ENCODE data around the gene LACTB. TPM values are rescaled to one million over a fixed set of nuclear protein-coding genes. Genes with fewer than 3 reads are reported as not detected.

The LACTB gene
- total RNA-seq, 1 donor from 2014 or later: 11.2 TPM

DNA sequence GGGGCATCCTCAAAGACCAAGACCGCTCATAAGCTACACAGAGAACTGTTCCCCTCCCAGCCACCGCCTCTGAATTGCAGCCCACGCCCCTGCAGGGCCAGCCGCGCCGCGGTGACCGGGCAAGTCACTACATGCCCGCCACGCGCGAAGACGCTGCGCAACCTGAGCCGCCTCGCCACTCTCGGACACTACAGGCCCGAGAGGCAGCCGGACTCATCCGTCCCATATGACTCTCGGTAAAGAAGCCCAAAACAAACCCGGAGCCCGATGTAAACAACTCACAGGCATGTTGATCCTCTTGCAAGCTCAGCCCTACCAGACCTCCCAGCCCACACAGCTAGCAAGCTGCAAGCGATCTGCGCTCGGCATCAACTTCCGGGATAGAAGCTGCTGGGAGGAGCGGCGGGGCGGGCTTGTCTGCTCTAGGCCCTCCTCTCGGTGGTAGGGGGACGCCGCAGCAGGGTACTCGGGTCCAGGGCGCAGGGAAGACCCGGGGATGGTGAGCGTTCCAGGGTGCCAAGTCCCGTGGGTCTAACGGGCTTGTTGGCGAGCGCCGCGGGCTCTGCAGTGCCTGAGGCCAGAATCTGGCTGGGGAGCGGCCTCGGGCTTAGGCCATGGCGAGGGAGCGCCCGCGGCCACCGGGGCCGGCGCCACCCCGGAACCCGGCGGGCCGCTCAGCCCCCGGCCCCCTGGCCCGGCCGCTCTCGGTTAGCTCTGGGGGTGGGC, 35.6 kb downstream of the LACTB start, which contains the start of gene RPS27L:
RPS27L (minus strand) TSS at position 360 of the 726 bp plus-strand sequence; CDS start at position 288, 72 bp downstream.
- Mint-ChIP-seq H3K4me3 (ENCODE audit: unreplicated experiment) (peak within 1 kb of the TSS; percentile 100), H3K9me3 (ENCODE audit: unreplicated experiment) (no peaks in the 10 kb centered on the region), H3K27me3 (ENCODE audit: unreplicated experiment) (no peaks in the 10 kb centered on the region), H3K4me1 (ENCODE audit: unreplicated experiment) (peaks cover 26% of the 10 kb centered on the region), H3K36me3 (ENCODE audit: unreplicated experiment) (peaks cover 19% of the 10 kb centered on the region), H3K27ac (ENCODE audit: unreplicated experiment) (peak within 1 kb of the TSS; percentile 99)
- DNase-seq (ENCODE audit: extremely low spot score, unreplicated experiment): peak; percentile 95
- TF ChIP-seq, protein P1, sequence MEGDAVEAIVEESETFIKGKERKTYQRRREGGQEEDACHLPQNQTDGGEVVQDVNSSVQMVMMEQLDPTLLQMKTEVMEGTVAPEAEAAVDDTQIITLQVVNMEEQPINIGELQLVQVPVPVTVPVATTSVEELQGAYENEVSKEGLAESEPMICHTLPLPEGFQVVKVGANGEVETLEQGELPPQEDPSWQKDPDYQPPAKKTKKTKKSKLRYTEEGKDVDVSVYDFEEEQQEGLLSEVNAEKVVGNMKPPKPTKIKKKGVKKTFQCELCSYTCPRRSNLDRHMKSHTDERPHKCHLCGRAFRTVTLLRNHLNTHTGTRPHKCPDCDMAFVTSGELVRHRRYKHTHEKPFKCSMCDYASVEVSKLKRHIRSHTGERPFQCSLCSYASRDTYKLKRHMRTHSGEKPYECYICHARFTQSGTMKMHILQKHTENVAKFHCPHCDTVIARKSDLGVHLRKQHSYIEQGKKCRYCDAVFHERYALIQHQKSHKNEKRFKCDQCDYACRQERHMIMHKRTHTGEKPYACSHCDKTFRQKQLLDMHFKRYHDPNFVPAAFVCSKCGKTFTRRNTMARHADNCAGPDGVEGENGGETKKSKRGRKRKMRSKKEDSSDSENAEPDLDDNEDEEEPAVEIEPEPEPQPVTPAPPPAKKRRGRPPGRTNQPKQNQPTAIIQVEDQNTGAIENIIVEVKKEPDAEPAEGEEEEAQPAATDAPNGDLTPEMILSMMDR (IDR thresholded peaks at IDR 0.05): no peak

DNA sequence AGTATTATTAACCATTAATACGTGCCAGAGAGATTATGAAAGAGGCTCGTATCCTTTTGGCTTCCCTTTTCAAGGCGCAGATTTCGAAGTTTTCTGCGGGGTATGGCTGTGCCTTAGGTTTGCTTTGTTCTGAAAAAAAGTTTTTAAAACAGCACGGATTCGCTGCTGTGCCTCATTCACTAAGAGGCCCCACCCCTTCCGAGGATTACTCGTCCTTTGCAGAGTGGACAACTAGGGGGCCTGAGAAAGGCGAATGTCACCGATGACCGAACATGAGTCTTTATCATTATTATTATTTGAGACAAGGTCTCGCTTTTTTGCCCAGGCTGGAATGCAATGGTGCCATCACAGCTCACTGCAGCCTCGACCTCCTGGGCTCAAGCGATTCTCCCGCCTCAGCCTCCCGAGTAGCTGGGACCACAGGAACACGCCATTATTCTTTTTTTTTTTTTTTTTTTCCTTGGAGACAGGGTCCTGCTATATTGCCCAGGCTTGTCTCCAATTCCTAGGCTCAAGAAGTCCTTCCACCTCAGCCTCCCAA, 36.3 kb downstream of the LACTB start:
- H3K9me3 Mint-ChIP-seq (ENCODE audit: unreplicated experiment): no peaks in the 10 kb centered on the region
- no peaks in the 10 kb centered on the region for H3K27me3 Mint-ChIP-seq (ENCODE audit: unreplicated experiment)
- peaks cover 16% of the 10 kb centered on the region for H3K36me3 Mint-ChIP-seq (ENCODE audit: unreplicated experiment)
- H3K4me1 Mint-ChIP-seq (ENCODE audit: unreplicated experiment): peaks cover 26% of the 10 kb centered on the region
- peak; percentile 86 for DNase-seq (ENCODE audit: extremely low spot score, unreplicated experiment)
- peak overlapping the region; percentile 96 for H3K27ac Mint-ChIP-seq (ENCODE audit: unreplicated experiment)
- TF ChIP-seq, protein P1 (IDR thresholded peaks at IDR 0.05): peak; percentile 40
- H3K4me3 Mint-ChIP-seq (ENCODE audit: unreplicated experiment): peak overlapping the region; percentile 81

GRCh38 chr15:63160638-63161037, 39.0 kb downstream of the LACTB start:
- TF ChIP-seq, protein P1 (IDR thresholded peaks at IDR 0.05): no peak
- Mint-ChIP-seq H3K9me3 (ENCODE audit: unreplicated experiment) (no peaks in the 10 kb centered on the region), H3K4me3 (ENCODE audit: unreplicated experiment) (no peak overlapping the region), H3K4me1 (ENCODE audit: unreplicated experiment) (peaks cover 14% of the 10 kb centered on the region), H3K27me3 (ENCODE audit: unreplicated experiment) (no peaks in the 10 kb centered on the region), H3K36me3 (ENCODE audit: unreplicated experiment) (no peaks in the 10 kb centered on the region), H3K27ac (ENCODE audit: unreplicated experiment) (no peak overlapping the region)
- DNase-seq (ENCODE audit: extremely low spot score, unreplicated experiment): no peak

GRCh38 chr15:63163217-63163616, 41.6 kb downstream of the LACTB start:
- Mint-ChIP-seq H3K27me3 (ENCODE audit: unreplicated experiment) (no peaks in the 10 kb centered on the region), H3K4me1 (ENCODE audit: unreplicated experiment) (peaks cover 12% of the 10 kb centered on the region), H3K9me3 (ENCODE audit: unreplicated experiment) (no peaks in the 10 kb centered on the region), H3K27ac (ENCODE audit: unreplicated experiment) (no peak overlapping the region), H3K36me3 (ENCODE audit: unreplicated experiment) (no peaks in the 10 kb centered on the region), H3K4me3 (ENCODE audit: unreplicated experiment) (no peak overlapping the region)
- DNase-seq (ENCODE audit: extremely low spot score, unreplicated experiment): no peak
- TF ChIP-seq, protein P1 (IDR thresholded peaks at IDR 0.05): no peak

DNA sequence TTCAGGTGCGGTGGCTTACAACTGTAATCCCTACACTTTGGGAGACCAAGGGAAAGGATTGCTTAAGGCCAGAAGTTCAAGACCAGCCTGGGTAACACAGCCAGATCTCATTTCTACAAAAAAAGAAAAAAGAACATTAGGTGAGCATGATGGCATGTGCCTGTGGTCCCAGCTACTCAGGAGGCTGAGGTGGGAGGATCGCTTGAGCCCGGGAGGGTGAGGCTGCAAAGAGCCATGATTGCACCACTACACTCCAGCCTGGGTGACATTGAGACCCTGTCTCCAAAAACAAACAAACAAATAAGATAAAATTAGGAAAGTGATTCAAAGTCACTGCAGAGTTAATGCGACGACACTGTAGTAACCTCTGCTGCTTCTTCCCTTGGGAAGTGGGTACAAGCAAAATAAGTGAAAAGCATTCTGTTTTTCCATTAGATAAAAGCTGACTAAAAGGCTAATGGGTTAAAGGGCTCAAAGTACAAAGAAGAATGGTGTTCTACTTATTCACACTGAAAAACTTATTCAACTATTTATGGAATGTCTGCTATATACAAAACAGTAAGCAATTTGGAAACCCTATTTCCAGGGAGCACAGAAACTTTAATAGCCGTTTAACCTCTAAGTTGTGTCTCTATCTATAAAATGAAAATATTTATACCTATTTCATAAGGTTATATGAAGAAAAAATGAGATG, 43.7 kb downstream of the LACTB start:
- peaks cover 8% of the 10 kb centered on the region for H3K4me1 Mint-ChIP-seq (ENCODE audit: unreplicated experiment)

More for the DNA sequence above, 43.7 kb downstream of the LACTB start:
- H3K36me3 Mint-ChIP-seq (ENCODE audit: unreplicated experiment): no peaks in the 10 kb centered on the region
- no peak overlapping the region for H3K4me3 Mint-ChIP-seq (ENCODE audit: unreplicated experiment)
- DNase-seq (ENCODE audit: extremely low spot score, unreplicated experiment): no peak
- H3K9me3 Mint-ChIP-seq (ENCODE audit: unreplicated experiment): no peaks in the 10 kb centered on the region
- no peak overlapping the region for H3K27ac Mint-ChIP-seq (ENCODE audit: unreplicated experiment)
- H3K27me3 Mint-ChIP-seq (ENCODE audit: unreplicated experiment): no peaks in the 10 kb centered on the region
- TF ChIP-seq, protein P1 (IDR thresholded peaks at IDR 0.05): no peak

All from osteocyte (in vitro differentiated cells).